GM12892 (cell line): ENCODE results near the gene TREM1. TPM values are rescaled to one million over a fixed set of nuclear protein-coding genes. Genes with fewer than 3 reads are reported as not detected.

Experiments
- DNase-seq: peaks from one replicate; pipeline ENCODE4 v3.0.0; 2011; ENCODE audit not compliant: insufficient read length
- FAIRE-seq: peaks from 2 replicates; lab custom pipeline; 2011; peaks lifted over from hg19 to GRCh38; lab: Jason Lieb, UNC
- POLR2A ChIP-seq: IDR thresholded peaks from 2 replicates; pipeline ENCODE4 v1.6.1; 2011; ENCODE audit warnings: low read depth, low read length, control low read depth
- POLR2AphosphoS5 ChIP-seq: IDR thresholded peaks from 2 replicates; pipeline ENCODE4 v1.6.1; 2011; ENCODE audit warnings: low read depth, low read length, control low read depth
- TAF1 ChIP-seq: IDR thresholded peaks from 2 replicates; pipeline ENCODE4 v1.6.1; 2011; ENCODE audit warnings: low read depth, mild to moderate bottlenecking, control low read depth, low read length, borderline replicate concordance
- polyA plus RNA-seq: library from polyadenylated mRNA; unstranded; fragments of >200 nt; gene quantifications from one replicate; pipeline ENCODE4 v1.2.1, GENCODE V29; 2012; ENCODE audit warnings: missing spikeins, inconsistent platforms; ENCODE audit not compliant: missing spikeins

TREM1 gene
- 1.5 TPM for polyA plus RNA-seq

DNA sequence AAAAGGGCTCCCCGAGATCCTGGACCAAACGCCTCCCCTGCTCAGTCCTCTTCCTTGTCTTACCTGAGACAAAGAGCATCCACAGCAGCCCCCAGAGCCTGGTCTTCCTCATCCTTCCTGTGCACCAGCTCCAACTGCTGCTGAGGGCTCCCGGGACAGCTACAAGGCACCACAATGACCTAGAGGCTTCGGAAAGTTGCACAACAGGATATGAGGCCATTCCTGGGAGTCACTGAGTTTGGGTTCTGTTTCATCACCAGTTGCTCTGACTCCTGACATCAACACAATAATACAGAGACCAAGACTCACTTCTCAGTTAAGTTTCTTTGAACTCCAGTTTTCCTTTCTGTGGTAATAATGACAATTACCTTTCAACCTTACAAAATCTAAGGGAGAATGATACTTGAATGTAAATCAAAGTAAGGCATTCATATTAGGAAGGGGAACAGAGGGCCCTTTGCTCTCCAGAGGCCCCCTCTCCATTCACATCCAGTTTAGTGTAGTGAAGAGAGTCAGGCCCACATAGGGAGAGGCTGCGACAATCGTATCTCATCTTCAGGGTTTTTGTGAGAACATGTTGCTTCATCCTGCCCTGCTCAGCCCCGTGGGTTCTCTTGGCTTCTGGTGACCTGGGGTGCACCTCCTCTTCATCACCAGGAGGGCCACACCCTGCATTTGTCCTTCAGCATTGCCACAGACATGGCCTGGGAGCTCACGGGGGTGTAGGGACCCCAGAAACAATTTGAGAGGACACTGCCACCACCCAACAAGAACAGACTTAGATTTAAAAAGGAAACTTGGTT lies at the start of gene TREM1:
Gene TREM1, minus strand, starts transcription at position 139 of the 803 bp plus-strand sequence. Its CDS starts 27 bp downstream, at position 112.
- FAIRE-seq (no peak), DNase-seq (no peak)
- TF ChIP-seq POLR2AphosphoS5 (no peak), TAF1 (no peak), POLR2A (no peak)

DNA sequence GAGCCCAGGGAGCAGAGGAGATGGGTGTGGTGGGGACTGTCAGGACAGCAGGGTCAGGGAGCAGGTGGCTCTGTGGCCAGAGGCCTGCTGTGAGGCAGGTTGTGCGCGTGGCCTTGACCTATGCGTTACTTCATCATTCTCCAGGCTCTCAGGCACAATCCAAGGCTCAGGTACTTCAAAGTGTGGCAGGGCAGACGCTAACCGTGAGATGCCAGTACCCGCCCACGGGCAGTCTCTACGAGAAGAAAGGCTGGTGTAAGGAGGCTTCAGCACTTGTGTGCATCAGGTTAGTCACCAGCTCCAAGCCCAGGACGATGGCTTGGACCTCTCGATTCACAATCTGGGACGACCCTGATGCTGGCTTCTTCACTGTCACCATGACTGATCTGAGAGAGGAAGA lies 49.5 kb upstream of the TREM1 start:
- no peak for FAIRE-seq
- no peak for TF ChIP-seq TAF1
- no peak for DNase-seq

DNA sequence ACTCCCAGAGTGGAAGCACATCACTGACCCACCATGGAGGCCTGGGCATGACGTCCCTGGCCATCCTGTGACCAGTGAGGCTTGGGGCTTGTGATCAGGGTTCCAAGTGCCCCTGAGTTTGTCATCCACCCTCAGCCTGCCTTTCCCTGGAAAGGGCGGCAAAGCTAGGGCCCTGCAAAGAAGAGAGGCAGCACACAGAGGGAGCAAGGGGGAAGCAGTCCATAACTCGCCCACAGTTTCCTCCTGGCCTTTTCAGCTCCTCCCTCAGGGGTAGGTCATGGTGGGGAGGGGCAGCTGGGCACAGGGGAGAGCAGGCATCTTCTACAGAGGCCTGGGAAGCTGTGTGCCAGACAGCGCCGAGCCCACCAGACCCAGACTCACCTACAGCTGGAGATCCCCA lies 48.8 kb upstream of the TREM1 start, which contains the start of gene NCR2:
Gene NCR2, plus strand, starts transcription at position 313 of the 400 bp plus-strand sequence. CDS start 269 bp downstream, outside the sequence.
- DNase-seq (no peak), FAIRE-seq (peak; percentile 48)
- TF ChIP-seq POLR2A (no peak), TAF1 (no peak), POLR2AphosphoS5 (no peak)

DNA sequence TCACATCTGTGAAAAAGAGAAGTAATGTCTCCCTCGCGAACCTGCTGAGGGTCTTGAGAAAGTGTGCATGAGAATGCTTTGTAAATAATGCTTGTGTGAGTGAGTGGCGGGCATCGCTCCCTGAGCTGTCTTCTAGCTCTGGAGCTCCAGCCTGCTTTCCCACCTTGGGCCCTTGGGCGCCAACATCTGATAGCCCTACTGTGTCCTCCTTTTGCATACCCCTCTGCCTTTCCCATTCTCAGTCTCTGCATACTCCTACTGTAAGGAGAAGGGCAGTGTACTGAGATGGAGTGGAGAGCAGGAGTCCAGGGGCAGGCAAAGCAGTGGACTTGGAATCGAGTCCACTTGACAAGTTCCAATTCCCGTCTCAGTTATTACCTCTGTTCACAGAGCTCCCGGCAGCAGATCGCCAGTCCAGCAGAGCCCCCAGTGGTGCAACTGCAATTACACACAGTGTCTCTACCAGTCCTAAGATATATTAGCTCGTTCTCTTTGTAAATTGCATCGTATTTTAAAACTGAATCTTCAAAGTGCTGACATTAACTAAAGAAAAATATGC lies 48.1 kb upstream of the TREM1 start:
- no peak for DNase-seq
- no peak for FAIRE-seq

DNA sequence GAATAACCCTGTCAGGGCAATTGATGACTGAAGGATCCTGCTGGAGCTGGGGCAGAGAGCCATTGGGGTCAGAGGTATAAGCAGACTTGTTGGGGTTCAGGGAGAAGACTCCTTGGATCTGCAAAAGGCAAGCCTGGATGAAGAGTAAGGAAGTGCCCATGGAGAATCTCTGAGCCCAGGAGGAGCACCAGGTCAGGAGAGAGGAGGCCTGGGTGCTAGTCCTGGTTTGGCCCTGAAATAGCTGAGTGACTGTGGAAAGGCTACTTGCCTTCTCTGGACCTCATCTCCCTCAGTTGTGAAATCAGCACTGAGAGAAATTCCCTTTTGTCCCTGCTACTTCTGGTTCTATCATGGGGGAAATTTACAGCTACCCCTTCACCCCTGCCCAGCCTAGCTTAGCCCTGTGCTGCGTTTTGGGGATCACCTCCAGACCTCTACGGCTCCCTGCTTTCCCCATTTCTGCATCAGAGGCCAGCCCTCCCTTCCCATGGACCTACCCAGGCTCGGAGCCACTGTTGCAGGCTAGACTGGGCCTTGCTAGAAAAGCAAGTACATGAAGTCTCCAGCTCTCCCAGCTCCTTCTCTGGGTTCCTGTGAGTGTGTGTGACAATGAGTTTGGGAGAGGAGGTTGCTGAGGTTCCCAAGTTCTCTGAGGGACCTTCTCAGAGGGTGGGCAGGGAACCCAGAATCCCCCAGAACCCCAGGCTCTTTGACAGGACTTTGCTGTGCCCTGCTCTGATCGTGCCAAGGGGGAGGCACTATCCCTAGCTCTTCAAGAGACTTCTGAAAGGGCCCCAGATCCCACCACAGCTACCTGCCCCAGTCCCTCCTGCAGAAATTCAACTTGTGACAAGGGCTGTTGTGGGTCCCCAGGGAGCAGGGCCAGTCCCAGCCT lies 46.6 kb upstream of the TREM1 start:
- FAIRE-seq (peak; percentile 54), DNase-seq (no peak)
- TF ChIP-seq POLR2A (no peak), TAF1 (no peak), POLR2AphosphoS5 (no peak)

More for the DNA sequence above, 48.1 kb upstream of the TREM1 start:
- TF ChIP-seq POLR2A (no peak), POLR2AphosphoS5 (no peak), TAF1 (no peak)

GRCh38 chr6:41332241-41332640 lies 45.8 kb upstream of the TREM1 start:
- DNase-seq (no peak), FAIRE-seq (no peak)
- TF ChIP-seq POLR2A (no peak), TAF1 (no peak)

DNA sequence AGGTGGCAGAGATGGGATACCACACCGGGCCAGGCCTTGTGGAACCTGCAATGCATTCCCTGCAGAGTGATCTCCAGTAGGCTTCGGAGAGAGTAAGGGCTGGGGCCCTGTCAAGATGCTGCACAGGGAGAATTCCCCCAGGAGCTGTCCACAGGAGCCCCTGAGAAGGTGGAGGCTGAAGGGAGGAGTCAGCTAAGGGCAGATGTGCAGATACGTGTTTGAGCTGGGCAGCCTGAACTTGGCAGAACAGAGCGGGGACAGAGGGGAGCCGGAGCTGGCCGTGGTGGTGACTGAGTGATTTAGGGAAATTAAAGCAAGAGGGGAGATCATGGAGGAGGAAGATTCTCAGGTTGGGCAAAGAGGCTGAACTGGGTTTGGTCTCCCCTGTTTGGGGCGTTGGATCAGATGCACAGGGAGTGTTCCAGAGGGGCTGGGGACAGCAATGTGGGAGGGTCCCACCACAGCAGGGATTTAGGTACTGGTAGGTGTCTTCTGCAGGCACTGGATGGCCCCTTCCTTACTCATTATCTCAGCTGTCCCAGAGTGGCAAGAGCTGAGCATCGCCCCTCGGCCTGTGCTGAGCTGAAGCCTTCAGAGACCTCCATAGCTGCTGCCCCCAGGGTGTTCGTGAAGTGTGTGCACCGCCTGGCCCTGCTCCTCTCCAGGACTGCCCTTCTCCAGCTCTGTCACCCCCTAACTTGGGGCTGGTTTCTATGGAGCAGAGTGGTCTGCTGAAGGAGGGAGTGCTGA lies 45.1 kb upstream of the TREM1 start:
- TF ChIP-seq POLR2AphosphoS5, result no peak
- no peak for TF ChIP-seq POLR2A
- TF ChIP-seq TAF1, result no peak
- no peak for FAIRE-seq
- no peak for DNase-seq

DNA sequence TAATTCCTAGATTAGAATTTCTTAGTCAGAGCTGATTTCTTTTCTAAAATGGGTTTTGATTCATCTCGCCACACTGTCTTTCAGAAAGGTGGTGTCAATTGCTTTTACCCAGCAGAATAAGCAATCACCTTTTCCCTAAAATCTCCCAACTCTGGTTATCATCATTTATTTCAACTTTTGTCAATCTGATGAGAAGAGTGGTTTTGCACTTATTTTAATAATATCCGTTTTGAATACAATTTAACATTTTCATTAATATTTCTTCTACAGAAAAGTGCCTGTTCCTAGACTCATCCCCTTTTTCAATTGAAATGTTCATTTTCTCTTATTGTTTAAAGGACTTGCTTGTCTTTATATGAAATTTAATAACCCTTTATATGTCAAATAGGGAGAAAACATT lies 40.7 kb upstream of the TREM1 start:
- no peak for FAIRE-seq
- TF ChIP-seq TAF1 (no peak), POLR2A (no peak), POLR2AphosphoS5 (no peak)
- DNase-seq, result no peak

DNA sequence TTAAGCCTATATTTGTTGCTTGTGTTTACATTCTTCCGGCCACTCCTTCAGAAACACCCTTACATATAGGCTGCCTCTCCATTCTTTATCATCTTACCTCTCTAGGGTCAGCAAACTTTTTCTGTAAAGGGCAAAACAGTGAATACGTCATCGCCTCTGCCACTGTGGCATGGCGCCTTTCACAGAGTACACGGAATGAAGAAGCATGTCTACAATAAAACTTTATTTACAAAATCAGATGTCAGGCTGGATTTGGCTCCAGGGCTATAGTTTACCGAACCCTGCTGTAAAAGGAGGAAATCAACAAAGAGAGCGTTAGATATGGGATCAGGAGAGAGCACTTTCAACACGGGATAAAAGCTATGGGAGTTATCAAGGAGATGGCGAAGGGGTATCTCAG lies 39.6 kb upstream of the TREM1 start:
- no peak for FAIRE-seq
- TF ChIP-seq POLR2A (no peak), TAF1 (no peak), POLR2AphosphoS5 (no peak)
- DNase-seq, result no peak

- TF ChIP-seq TAF1 (no peak), POLR2AphosphoS5 (no peak), POLR2A (no peak)
- FAIRE-seq, result peak; percentile 14
- no peak for DNase-seq
These were observed 39.1 kb upstream of the TREM1 start for GRCh38 chr6:41325446-41326066.
